T-helper 22 cell (primary cell): Measurements from ENCODE around the gene PUM2.

Source experiments
- DNase-seq: peaks from one replicate; pipeline ENCODE4 v3.0.0-alpha.2; 2020; ENCODE audit warnings: low read depth

PUM2 gene

DNA sequence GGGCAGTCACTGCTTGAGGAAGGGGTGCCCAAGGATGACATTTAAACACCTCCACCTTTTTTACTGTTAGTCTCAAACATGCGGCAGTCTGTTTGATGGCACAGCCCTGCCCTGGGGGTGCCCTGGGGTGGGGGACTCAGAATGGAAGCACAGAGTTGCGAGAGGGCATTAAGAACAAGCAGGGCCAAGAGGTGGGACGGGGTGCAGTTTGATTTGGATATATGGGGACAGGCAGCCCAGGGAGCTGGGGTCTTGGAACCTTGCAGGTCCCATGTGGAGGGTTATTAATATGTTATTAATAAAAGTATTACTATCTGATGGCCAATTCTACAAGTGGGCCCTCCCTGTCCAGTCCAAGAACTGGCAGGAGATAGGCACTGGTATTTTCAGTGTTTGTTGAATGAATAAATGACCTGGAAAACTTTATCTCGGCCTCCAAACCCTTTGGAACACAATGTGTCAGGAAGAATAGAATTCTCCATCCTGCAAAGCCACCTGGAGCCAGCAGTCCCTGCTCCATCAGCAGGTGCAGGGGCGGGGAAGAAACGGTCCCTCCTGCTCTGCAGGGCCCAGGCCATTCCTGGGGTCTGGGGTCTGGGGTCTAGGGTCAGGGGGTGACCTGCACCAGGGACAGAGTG lies 150.9 kb downstream of the PUM2 start:
- DNase-seq: no peak

DNA sequence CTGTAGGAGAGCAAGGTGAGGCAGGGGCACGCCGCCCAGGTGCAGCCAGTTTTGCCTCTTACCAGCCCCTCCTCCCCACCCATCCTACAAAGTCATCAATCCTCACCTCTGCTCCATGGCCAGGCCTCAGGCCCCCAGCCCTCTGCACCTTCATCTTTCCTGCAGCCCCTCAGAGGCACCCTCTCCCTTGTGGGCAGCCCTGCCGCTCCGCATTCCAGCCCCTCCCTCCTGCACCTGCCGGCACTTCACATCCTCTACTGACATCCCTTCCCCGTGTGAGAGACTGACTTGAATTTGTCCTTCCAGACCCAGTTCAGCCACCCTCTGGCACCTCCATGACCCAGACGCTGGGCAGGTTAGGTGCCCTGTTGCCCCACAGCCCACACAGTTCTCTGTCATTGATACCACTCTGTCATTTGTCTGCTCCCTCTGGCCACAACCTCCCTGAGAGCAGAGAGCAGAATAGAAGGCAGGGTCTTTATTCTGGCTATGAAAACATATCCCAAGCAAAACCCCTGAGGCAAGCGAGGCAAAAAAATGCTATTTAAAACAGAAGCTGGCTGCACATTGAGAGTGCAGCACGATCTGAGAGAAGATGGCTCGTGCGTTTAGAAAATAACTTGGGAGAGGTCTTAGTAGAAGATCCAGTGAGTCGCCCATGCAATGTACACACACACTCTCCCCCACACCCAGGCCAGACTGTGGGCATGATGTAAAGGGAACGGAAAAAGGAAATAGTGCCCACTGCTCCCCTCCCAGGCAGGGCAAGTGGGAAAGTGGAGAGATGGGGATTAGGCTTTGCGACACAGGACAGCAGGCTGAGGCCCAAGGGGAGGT lies 151.6 kb downstream of the PUM2 start:
- DNase-seq: no peak
